HG02870 (cell line): ENCODE measurements around the gene DOCK7.

Experiments used
- ATAC-seq: cut with Tn5 transposase; IDR thresholded peaks from one replicate; pipeline ENCODE4 v1.9.1; 2021; ENCODE audit warnings: mild to moderate bottlenecking, moderate library complexity; ENCODE audit not compliant: unreplicated experiment

DOCK7 gene

GRCh38 chr1:62426237-62426636, 261.9 kb downstream of the DOCK7 start:
- no peak for ATAC-seq

DNA sequence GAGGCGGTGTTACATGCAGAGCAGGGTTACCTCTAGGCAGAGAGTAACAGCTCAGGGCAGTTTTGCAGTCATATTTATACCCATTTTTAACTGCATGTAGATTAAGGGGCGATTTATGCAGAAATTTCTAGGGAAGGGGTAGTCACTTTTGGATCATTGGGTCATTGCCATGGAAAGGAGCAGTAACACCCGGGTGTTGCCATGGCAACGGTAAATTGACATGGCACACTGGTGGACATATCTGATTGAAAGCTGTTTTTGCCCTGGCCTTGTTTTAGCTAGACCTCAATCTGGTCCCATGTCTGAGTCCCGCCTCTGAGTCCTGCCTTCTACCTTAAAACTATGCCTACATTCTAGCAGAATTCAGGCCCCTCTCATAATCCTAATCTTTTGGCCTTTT, 263.1 kb downstream of the DOCK7 start:
- no peak for ATAC-seq

DNA sequence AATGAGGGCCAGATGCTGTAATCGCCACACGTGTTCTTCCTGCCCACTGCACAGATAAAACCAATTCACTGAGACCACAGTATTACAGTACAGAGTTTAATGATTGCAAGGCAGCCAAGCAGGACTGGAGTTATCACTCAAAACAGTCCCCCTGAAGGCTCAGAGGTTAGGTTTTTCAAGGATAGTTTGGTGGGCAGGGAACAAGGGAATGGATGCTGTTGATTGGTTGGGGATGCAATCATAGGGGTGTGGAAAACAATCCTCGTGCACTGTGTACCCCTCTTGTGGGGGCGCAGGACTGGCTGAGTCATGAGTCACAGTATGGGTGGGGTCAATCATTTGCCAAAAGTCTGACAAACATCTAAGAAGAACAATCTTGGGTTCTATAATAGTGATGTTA, 263.8 kb downstream of the DOCK7 start:
- ATAC-seq = no peak

DNA sequence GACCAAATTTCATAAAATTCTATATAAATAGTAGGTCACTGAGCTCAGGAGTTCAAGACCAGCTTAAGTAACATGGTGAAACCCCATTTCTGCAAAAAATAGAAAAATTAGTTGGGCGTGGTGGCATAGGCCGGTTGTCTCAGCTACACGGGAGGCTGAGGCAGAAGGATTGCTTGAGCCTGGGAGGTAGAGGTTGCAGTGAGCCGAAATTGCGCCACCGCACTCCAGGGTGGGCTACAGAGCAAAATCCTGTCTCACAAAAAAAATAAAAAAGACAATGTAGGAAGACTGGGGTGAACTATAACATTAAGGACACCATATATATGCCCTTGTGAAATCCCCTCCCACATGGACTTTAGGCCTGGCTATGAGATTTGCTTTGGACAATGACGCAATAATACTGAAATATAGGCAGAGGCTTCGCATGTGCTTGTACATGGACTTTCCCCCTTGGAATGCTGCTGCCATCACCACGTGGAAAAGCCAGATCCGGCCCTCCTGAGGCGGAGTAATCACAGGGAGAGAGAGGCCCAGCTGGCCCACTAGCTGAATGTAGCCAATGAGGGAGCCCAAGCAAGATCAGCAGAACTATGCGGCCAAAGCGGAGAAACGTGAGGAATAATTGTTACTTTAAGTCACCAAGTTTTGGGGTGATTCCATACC, 264.5 kb downstream of the DOCK7 start:
- ATAC-seq = no peak

- no peak for ATAC-seq
These were observed 268.0 kb downstream of the DOCK7 start for GRCh38 chr1:62420214-62420613.

DNA sequence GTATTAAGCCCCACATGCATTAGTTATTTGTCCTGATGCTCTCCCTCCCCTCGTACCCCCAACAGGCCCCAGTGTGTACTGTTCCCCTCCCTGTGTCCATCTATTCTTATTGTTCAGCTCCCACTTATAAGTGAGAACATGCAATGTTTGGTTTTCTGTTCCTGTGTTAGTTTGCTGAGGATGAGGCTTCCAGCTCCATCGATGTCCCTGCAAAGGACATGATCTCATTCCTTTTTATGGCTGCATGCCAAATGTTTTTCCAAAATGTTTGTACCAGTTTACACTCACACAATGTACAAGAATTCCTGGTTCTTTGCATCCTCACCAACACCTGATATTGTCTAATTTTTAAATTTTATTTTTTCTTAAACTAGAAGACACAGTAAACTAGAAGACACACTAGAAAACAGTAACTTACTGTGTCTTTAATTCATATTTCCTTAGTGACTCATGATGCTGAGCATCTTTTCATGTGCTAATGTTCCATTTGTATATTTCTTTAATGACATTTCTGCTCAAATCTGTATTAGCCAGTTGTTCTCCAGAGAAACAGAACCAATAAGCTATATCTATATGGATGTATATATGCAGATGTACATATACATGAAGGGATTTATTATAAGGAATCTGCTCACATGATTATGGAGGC, 270.7 kb downstream of the DOCK7 start:
- ATAC-seq = no peak

DNA sequence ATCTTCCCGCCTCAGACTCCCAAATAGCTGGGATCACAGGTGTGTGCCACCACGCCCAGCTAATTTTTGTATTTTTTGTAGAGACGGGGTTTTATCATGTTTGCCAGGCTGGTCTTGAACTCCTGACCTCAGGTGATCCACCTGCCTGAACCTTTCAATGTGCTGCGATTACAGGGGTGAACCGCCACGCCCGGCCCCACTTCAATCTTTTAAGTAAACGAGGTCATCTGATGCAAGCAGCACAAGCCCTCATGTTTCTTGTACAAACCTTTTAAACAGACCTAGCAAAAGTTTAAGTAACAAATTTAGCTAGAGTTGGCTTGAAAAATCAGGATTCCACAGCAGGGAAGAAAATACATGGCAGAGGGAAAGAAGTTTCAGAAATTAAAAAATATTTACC, 272.5 kb downstream of the DOCK7 start:
- no peak for ATAC-seq

- peak; percentile 42 for ATAC-seq
These were observed 280.7 kb downstream of the DOCK7 start for GRCh38 chr1:62407398-62408009.

- ATAC-seq = no peak
These were observed 281.6 kb downstream of the DOCK7 start for GRCh38 chr1:62406576-62406975.

GRCh38 chr1:62405247-62405646, 282.9 kb downstream of the DOCK7 start:
- ATAC-seq = no peak
